Subcutaneous adipose tissue (tissue), 4 donors: ENCODE measurements around the gene UNC79. TPM values are rescaled to one million over a fixed set of nuclear protein-coding genes. Genes with fewer than 3 reads are reported as not detected.

Experiments
- total RNA-seq, 4 donors: library from RNA; depleted of rRNA; stranded (reverse); fragments of >200 nt; gene quantifications; one replicate each; pipeline ENCODE4 v1.1.0, GENCODE V29; 2016
- TF ChIP-seq, protein P1 (sequence below): fragments of 450-650 bp; IDR thresholded peaks from one replicate; pipeline ENCODE4 v1.5.1; 2016; ENCODE audit warnings: low read depth, mild to moderate bottlenecking, control low read depth, antibody characterized with exemption, moderate library complexity

Gene UNC79
- total RNA-seq, 4 donors from 2014 or later = 0.16 to 0.75 (median 0.28) TPM

DNA sequence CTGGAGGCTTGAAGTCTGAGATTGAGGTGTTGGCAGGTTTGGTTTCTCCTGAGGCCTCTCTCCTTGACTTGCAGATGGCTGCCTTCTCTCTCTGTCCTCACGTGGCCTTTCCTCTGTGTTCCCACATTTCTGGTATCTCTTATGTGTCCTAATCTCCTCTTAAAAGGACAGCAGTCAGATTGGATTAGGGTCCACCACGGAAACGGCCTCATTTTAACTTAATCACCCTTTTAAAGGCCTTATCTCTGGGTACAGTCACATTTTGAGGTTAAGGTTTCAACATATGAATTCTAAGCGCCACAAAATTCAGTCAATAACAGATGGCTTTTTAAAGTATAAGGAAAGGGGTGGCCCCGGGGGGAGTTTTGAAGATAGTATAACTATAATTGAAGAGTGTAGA lies 33.5 kb downstream of the UNC79 start:
- TF ChIP-seq, protein P1, sequence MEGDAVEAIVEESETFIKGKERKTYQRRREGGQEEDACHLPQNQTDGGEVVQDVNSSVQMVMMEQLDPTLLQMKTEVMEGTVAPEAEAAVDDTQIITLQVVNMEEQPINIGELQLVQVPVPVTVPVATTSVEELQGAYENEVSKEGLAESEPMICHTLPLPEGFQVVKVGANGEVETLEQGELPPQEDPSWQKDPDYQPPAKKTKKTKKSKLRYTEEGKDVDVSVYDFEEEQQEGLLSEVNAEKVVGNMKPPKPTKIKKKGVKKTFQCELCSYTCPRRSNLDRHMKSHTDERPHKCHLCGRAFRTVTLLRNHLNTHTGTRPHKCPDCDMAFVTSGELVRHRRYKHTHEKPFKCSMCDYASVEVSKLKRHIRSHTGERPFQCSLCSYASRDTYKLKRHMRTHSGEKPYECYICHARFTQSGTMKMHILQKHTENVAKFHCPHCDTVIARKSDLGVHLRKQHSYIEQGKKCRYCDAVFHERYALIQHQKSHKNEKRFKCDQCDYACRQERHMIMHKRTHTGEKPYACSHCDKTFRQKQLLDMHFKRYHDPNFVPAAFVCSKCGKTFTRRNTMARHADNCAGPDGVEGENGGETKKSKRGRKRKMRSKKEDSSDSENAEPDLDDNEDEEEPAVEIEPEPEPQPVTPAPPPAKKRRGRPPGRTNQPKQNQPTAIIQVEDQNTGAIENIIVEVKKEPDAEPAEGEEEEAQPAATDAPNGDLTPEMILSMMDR = no peak

DNA sequence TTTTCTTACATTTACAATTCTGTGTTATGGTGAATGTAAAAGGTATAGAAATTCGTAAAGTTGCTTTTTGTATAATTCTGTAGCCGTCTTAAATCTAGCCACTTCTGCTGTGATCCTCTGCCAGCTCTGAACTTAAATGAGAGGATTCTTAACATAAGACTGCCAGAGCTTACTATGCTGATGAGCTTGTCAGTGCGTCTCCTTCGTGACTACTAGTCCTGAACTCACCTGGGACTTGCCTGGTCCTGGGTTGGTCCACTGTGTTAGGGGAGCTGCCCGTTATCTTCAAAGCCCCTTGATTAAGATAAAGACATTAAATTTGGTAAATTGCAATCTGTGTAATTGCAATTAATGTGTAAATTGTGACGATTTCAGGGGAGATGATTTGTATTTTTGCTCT lies 44.7 kb downstream of the UNC79 start:
- TF ChIP-seq, protein P1 = no peak

DNA sequence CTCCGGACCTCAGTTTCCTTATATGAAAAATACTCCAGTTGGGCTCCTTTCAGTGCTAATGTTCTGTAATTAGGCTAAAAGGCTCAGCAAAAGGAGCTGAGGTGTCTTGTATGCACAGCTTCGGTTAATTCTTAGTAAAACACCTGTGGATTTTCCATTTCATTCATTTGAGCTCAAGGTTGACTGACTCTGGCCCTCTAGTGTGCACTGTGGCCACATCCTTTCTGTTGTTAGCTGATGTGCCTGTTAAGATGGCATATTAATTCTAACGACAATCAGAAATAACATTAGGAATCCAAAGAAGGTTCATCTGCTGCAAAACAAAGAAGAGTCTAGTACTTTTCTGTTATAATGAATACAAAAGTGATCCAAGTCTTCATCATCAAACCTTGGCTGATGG lies 45.6 kb downstream of the UNC79 start:
- TF ChIP-seq, protein P1 = no peak

DNA sequence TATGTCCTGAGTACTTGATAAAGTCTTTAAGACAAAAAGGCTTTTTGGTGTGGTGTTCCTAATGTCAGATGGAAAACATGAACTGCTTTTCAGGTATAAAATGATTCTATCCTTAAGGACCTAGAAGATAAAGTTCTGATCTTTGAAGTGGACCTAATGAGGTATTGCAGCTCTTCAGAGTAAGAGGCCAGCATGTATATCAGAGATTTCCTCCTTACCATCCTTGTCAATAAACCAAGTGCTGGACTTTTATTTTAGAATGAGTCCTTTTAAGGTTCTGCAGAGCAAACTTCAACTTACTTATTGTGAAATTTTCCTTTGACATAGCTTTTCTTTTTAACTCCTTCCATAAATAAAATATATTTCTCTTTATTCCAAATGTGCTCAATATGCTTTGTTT lies 50.1 kb downstream of the UNC79 start:
- TF ChIP-seq, protein P1 = no peak

DNA sequence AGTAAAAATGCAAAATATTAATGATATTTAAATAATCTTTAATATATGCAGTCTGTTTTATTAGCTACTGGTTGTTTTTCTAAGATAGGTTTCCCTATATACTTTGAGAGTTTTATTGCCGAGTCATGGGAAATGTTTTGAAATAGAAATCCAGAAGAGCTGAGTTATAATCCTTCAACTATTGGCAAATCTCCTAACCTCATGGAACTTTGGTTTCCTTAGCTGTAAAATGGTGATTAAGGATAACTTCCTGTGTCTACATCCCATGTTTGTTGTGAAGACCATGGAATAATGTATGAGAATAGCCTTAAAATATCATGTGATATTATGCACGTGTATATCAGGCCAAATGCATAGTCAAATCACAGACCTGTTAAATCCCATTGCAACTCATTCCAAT lies 51.0 kb downstream of the UNC79 start:
- TF ChIP-seq, protein P1 = no peak

DNA sequence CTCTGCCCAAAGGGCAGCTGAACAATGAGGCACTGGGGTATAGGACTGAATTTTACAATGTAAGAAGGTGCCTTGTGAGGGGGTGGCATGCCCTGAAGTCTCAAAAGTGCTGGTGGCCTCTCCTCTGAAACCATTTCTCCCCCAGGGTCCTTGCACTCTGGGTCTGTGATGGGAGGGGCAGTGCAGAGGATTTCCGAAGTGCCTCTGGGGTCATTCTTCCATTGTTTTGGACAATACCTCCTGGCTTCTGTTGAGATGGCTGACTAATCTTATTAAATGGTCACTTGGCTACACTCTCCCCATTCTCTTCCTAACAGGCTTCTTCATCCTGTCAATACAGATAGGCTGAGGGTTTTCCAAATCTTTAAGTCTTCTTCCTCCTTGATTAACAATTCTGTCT lies 59.3 kb downstream of the UNC79 start:
- TF ChIP-seq, protein P1 = no peak

DNA sequence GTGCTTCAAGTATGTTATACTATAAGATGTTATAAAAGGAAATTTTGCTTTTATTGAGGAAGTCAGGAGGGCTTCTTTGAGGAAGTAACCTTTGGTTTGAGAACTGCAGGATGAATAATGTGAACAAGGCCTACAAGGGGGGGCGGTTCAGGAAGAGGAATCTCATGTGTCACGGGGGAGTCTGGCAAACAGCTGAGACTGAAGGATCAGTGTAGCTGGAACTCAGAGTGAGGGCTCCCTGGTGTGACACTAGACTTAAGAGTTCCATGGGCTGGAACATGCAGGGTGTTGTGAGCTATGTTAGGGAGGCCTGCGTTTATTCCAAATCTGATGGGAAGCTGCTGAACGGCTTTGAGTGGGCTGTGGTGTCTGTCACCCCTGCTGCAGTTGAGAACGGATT lies 62.3 kb downstream of the UNC79 start:
- TF ChIP-seq, protein P1 = no peak
